HuH-7 (cell line): ENCODE data around the gene TOR2A.
A peak's percentile ranks its signal among the peaks of the same experiment; 100 is the strongest.
"Not testable (repeated sequence)": the region's sequence is repeated elsewhere in the genome, so short reads cannot be mapped to it uniquely, and the experiment has no call there.

Source experiments
- DNase-seq: peaks from one replicate; pipeline ENCODE4 v3.0.0; 2011; ENCODE audit warnings: low spot score

The TOR2A gene

DNA sequence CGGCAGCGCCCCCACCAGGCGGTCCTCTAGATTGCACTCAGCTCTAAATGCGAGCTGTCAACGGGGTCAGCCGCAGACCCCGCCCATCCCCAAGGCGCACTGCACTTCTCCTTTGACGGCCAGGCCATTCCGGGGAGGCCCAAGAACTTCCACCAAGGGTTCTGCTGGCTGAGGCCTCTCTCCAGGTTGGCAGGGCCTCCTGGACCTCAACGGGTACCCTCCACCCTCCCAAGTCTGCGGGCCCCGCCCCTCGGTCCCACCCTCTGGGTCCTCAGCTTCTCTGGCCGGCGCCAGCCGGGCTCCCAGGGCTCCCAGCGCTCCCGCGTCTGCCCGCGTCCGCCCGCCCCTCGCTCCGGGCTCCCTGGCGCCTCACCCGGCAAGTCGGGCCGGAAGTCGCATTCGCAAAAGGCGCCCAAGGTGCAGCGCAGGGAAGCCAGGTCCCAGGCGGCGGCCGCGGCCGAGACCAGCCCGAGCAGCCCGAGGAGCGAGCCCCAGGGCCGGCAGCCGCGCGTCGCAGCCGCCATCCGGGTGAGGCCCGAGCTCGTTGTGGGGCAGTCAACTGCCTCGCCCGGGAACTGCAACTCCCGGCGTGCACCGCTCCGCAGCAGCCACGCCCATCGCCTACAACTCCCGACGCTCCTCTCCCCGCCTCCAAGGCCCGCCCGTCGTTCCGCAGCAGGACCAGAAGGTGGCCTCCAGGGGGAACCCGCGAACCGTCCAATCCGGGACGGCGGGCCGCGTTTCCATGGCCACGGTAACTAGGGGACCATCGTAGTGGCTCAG, at the start of gene TOR2A:
TOR2A (minus strand) TSS at position 548 of the 783 bp plus-strand sequence; CDS start at position 524, 24 bp downstream.
- peak; percentile 98 for DNase-seq

DNA sequence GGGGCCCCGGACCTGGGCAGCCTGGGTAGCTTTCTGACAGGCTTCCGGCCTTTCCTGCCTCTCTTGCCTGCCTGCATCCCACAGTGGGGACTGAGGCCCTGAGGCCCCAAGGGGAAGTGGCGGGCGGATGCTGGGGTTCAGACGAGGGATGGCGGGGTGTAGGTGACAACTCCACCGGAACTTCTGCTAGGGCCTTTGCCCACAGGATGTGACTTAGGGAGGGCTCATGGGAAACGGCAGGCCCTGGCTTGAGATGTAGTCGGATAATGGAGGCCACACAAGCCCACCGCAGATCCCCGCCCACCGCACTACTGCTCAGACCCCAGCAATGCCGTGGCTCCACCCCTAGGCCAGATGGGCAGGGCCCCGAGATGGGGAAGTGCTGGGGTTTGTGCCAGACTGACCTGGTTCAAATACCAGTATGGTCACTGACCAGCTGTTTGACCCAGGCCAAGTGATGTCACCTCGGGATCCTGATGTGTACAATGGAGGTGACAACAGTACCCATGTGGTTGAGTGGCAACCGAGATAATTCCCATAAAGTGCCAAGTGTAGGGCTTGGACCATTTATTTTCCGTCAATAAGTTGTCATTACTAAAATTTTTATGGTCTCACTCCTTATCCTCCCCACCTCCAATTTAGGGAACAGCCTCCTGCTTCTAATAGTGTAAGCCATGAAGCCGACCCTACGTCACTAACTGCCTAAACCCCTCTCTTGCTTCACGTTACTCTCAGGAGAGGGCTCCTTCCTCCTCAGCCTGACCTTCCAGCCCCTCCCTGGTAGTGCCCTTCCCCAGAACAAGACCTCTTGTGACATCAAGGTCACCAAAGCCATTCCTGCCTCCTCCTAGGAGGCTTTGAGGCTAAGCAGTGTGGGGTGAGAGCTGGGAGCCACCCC, 48.3 kb upstream of the TOR2A start:
- DNase-seq, result no peak

DNA sequence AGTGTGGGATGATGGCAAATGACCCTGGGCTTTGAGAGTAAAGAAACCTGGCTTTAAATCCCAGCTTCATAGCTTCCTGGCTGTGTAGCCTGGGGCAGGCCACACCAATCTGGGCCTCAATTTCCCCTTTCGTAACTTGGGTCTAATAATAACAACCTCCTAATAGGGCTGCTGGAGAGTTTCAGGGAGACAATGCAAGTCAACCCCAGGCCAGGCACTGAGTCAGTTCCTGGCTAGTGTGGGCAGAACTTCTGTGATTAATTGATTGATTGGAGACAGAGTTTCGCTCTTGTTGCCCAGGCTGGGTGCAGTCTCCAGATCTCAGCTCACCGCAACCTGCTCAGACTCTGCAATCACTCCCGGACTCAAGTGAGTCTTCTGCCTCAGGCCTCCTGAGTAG, 46.7 kb upstream of the TOR2A start:
- DNase-seq, result no peak

DNA sequence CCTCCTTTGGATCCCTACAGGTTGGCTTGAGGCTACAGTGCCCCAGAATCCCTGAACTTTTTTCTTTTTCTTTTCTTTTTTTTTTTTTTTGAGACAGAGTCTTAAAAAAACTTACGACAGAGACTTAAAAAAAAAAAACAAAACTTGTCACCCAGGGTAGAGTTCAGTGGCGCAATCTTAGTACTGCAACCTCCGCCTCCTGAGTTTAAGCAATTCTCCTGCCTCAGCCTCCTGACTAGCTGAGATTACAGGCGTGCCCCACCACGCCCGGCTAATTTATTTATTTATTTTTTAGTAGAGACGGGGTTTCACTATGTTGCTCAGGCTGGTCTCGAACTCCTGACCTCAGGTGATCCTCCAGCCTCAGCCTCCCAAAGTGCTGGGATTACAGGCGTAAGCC, 45.8 kb upstream of the TOR2A start:
- DNase-seq, result not testable (repeated sequence)

- no peak for DNase-seq
These were observed 45.2 kb upstream of the TOR2A start for GRCh38 chr9:127780126-127780885.

- no peak for DNase-seq
These were observed 44.3 kb upstream of the TOR2A start for GRCh38 chr9:127779136-127779981.

- no peak for DNase-seq
These were observed 43.4 kb upstream of the TOR2A start, which contains the start of gene SH2D3C for GRCh38 chr9:127778280-127779135. Gene SH2D3C (minus strand): TSS chr9:127778666. CDS start chr9:127778627, 39 bp downstream.

DNA sequence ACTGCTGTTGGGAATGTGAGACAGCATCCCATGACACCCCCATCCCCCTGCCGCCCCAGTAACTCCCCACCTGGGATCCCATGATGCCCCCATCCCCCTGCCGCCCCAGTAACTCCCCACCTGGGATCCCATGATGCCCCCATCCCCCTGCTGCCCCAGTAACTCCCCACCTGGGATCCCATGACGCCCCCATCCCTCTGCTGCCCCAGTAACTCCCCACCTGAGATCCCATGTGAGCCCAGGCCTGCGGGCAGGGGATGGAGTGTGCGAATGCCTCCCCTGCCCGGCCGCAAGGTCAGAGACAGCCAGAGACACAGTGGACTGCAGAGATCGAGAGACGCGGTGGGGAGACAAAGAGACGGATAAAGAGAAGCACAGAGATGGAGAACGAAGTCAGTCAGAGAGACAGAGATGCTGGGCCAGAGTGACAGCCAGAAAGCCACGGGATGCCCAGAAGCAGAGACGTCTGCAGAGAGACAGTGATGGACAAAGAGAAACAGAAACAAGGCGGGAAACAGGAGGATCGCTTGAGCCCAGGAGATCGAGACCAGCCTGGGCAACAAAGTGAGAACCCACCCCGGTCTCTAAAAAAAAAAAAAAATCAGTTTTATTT, 42.4 kb upstream of the TOR2A start:
- DNase-seq, result no peak

DNA sequence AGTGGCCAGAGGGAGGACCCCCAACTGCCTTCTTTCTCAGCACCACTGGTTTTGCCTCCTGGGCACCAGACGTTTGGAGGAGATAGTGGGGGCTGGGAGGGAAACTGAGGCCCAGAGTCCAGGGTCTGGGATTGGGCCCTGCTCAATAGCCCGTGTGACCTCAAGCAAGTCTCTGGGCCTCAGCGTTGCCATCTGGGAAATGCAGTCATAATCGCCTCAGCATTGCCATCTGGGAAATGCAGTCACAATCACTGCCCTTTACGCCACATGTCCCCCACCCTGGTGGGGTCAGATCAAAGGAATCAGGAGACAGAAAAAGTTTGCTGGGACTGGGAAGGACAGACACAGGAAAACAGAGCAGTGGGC, 41.8 kb upstream of the TOR2A start:
- DNase-seq, result no peak

GRCh38 chr9:127776195-127776923, 41.3 kb upstream of the TOR2A start:
- DNase-seq, result no peak

DNA sequence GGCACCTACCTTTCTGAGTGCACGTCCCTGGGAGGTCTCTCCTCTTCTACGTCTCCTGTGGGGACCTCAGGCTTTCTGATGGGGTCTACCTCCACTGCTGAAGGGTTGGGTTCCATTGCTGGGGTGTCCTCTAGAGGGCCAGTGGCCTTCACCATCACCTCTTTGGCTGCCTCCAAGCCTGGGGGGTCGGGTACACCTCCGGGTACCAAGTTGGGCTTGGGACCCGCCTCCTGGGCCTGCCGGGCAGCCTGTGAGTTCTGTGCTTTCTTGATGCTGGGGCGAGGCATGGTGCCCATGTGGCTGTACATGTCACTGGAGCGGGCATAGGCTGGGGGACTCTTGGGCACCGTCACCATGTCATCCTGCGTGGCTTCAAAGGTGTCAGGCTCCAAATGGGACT, 38.9 kb upstream of the TOR2A start:
- no peak for DNase-seq

DNA sequence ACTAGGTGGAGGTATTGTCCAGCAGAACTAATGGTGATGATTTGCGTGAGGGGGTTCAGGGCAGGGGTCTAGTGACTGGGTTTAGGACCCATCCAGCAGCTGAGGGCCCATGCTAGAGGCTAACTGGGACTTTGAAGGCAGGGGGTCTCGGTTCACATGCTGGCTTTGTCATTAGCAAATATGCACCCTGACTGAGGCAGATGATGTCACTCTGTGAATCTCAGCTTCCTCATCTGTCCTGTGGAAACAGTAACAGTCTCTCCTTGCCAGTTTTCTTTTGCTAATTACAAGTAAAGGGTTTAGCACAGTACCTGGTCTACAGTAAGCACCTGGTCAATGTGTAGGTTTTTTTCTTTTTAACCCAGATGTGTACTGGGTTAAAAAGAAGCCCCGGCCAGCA, 38.2 kb upstream of the TOR2A start:
- no peak for DNase-seq

DNA sequence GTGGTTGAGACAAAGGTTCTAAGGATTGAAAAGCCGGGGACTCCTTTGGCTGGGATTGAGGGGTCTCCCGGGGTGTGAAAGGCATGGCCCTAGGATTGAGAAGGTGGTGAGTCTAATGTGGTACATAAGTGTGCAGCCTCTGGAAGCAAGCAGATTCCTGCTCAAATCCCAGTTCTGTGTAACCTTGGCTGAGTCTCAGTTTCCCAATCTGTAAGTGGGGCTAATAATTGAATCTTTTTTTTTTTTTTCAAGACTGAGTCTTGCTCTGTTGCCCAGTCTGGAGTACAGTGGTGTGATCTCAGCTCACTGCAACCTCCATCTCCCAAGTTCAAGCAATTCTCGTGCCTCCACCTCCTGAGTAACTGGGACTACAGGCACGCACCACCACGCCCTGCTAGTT, 37.5 kb upstream of the TOR2A start:
- DNase-seq, result no peak

- no peak for DNase-seq
These were observed 36.6 kb upstream of the TOR2A start for GRCh38 chr9:127771570-127772189.

GRCh38 chr9:127770905-127771569, 35.9 kb upstream of the TOR2A start:
- DNase-seq, result peak; percentile 93

- no peak for DNase-seq
These were observed 35.5 kb upstream of the TOR2A start for GRCh38 chr9:127770583-127770904.

GRCh38 chr9:127769929-127770582, 35.0 kb upstream of the TOR2A start:
- DNase-seq, result no peak

DNA sequence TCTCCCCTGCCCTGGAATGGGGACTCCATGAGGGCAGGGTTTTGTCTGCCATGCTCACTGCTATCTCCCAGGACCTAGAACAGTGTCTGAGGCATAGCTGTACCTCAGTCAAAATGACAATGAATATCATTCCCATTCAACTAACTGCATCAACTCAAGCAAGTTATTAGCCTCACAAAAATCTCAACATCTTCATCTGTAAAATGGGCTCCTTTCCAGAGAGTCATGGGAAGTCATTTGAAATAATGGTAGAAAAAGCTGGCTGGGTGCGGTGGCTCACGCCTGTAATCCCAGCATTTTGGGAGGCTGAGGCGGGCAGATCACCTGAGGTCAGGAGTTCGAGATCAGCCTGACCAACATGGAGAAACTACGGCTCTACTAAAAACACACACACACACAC, 34.0 kb upstream of the TOR2A start:
- no peak for DNase-seq
